Activated CD8-positive, alpha-beta memory T cell treated with anti-CD3 and anti-CD28 coated beads for 48 hours (primary cell): Measurements from ENCODE around the gene UNC93B1.

ENCODE experiments used
- DNase-seq, 3 experiments: peaks; one replicate each; pipeline ENCODE4 v3.0.0-alpha.2; 2020; ENCODE audit warnings: low read depth in 2 of 3, low spot score in 2 of 3

UNC93B1 gene

DNA sequence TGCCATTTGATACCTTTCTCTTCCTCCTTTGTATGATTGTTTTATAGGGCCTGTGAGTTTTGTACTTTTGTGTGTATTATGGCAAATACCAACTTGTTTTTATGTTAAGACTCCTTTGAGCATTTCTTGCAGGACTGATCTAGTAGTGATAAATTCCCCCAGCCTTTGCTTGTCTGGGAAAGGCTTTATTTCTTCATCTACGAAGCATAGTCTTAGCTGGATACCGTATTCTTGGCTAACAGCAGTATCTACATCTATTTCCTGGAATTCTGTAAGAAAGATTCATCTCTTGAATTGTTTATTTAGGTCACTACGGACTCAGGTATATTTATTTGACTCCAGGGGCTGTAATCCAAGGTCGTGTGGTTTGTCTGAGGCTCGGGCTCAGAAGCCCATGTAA, 20.6 kb upstream of the UNC93B1 start:
- no peak for DNase-seq

DNA sequence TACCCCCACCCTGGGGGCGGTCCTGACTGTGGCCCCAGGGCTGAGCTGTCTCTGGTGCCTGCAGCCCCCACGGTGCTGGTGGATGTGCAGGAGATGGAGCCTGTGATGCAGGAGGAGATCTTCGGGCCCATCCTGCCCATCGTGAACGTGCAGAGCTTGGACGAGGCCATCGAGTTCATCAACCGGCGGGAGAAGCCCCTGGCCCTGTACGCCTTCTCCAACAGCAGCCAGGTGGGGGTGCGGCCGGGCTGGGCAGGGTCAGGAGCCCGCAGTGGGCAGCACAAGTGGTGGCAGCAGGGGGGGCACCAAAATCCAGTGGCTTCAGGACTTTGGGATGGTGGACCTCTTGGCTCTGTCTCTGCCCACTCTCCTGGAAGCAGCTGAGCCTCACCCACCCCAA, 18.6 kb upstream of the UNC93B1 start:
- DNase-seq: no peak

DNA sequence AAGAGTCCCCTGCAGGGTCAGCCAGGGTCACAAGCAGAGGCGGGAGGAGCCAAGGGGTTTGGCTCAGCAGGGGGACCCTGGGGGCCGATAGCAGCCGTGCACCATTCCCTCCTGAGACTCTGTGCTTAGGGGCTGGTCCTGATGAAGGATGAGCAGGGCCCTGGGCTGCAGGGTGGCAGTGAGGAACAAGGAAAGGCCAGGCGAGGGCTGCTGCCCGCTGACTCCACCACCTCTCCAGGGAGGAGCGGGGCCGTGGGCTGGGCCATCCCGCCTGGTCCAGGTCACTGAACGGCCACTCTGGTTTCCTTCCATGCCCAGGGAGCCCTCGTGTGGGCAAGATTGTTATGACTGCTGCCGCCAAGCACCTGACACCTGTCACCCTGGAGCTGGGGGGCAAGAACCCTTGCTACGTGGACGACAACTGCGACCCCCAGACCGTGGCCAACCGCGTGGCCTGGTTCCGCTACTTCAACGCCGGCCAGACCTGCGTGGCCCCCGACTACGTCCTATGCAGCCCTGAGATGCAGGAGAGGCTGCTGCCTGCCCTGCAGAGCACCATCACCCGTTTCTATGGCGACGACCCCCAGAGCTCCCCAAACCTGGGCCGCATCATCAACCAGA, 17.4 kb upstream of the UNC93B1 start:
- no peak for DNase-seq

DNA sequence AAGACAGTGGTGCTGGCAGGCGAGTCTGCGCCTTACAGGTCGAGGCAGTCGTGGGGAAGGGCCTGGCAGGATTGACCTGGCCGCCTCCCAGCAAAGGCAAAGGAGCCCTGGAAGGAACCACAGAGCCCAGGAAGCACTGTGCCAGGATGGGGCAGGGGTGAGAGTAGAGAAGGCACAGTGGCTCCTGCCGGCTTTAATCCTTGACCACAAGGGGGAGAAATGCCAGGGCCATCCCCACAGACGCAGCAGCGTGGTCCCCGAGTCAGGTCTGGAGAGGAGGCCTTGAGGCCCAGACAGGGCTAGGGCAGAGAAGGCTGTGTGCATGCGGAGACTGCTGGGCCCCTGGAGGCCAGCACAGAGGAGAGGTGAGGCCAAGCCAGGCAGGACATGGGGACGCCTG, 16.7 kb upstream of the UNC93B1 start:
- DNase-seq: no peak

DNA sequence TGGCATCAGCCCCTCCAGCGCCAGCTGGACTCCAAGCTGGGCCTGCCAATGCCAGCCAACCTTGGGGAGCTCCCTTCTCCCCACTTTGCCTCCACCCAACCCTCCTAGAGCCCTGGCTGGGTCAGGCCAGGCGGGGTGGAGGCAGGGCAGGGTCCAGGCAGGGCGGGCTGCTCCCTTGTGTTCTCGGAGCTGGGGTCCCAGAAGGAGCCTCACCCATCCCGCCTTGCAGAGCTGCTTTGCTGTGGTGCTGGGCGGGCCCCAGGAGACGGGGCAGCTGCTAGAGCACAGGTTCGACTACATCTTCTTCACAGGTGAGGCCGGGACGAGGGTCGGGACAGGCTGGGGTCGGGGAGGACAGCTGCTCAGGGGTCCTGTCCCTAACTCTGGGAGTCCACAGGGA, 15.6 kb upstream of the UNC93B1 start:
- DNase-seq: no peak

DNA sequence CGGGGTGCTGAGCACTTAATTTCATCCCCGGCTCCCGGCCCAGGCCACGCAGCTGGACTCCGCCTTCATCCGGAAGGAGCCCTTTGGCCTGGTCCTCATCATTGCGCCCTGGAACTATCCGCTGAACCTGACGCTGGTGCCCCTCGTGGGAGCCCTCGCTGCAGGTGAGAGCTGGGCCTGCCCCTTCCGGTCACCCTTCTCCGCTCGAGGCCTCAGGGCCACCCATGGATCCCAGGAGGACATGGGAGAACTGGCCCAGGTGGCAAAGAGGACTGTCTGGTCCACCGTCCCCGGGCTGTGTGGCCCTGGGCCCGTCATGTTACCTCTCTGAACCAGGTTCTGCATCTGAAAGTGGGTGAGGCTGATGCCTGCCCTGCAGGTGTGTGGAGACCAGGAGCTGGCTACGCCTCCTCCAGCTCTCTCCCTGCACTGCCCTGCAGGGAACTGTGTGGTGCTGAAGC, 14.9 kb upstream of the UNC93B1 start:
- no peak for DNase-seq

DNA sequence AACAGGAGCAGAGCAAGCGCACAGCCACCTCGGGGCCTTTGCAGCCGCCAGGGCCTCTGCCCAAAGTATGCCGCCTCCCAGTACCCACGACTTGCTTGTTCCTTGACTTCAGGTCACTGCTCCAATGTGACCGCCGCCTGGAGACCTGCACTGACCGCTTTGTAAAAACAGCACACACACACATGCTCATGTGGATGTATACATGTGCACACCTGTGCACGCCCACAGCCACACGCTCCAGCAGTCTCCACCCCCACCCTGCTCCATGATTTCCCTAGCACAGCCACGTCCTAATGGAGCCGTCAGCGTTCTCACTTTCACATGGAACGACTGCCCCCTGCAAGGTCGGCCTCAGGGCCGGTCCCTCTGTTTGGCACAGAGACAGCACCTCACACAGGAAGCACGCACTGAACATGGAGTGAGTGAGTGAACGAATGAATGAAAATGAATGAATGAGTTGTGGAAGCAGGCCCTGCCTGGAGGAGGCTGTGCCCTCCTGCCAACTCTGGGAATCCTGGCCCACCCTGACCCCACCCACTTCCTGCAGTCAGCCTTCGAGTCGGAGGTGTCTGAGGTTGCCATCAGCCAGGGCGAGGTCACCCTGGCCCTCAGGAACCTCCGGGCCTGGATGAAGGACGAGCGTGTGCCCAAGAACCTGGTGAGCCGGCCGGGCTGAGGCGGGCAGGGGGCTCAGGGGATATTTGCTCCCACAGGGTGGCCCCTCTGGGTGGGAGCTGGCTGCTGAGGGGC, 14.3 kb upstream of the UNC93B1 start:
- no peak for DNase-seq

DNA sequence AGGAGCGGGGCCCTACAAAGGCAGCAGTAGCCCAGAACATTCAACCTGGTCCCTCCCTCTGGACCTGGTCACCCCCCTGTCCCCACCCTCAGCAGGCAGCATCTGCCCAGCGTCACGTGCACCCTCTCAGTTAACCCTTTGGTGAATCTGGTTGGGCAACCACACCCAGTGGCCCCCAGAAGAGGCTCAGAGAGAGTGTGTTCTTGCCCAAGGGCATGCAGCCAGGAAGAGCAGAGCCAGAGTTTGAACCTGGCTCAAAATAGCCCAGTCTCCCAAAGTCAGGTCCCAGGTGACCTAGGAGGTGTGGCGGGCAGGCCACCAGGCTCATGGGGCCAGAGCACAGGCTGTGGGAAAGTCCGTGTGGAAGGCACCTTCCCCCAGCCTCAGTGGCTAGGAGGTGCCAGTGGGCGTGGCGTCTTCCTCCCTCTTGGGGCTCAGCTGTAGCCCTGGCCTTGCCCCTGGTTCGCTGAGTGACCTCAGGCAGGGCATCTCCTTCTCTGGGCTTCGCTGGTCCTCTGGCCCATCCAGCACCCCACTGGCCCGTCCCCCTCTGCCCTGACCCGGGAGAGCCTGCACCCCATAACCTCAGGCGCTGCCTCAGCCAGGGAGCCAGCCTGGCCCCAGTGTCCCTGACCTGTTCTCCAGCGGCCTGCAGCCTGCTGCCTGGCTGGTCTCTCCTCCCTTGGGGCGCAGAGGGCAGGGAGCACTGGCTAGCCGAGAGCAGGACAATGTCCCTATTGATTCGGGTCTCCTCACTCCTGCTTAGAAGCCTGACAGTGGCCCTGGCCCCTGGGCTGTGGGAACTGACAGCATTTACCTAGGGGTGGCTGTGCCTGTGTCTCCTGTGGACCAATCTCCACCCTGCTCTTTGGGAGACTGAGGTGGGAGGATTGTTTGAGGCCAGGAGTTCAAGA, 13.3 kb upstream of the UNC93B1 start:
- no peak for DNase-seq

DNA sequence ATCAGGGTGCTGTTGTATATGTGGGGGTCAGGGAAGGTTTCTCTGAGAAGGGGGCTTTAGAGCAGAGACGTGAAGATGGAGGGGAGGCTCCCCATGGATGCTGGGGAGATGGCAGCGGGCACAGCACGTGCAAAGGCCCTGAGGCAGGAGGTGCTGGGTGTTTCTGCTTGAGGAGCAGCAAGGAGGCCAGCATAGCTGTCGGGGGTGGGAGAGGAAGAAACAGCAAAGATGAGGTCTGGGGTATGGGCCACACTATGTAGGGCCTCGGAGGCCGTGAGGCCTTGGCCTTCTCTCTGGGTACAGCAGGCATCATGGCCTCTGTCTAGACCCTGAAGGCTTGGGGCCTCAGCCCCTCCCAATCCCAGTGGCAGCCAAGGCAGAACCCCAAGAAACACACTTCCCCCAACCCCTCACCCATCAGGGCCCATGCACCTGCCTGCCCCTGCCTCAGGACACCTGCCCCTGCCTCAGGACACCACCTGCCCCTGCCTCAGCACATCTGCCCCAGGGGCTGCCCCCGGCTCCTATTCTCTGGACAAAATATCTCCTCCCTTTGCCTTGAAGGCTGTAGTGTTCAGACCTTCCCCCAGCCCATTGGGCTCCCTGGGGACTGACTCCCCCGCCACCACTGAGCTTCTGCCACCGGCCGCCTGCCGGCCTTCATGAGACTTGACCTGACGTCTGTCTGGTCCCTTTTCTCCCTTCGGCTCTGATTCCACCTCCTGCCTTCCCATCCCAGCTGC, 12.4 kb upstream of the UNC93B1 start:
- DNase-seq: no peak

DNA sequence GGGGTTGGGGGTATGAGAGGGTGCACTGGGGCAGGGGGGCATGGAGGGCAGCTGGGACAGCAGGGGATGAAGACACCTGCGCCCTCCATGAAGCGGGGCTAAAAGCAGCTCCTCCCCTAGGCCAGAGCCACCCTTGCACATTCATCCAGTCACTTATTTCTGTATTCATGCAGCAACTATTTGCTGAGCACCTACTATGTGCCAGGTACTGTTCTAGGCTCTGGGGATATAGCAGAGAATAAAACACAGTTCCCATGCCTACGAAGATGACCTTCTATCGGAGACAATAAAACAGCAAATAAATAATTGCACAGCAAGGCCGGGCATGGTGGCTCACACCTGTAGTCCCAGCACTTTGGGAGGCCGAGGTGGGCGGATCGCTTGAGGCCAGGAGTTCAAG, 11.6 kb upstream of the UNC93B1 start:
- no peak for DNase-seq

DNA sequence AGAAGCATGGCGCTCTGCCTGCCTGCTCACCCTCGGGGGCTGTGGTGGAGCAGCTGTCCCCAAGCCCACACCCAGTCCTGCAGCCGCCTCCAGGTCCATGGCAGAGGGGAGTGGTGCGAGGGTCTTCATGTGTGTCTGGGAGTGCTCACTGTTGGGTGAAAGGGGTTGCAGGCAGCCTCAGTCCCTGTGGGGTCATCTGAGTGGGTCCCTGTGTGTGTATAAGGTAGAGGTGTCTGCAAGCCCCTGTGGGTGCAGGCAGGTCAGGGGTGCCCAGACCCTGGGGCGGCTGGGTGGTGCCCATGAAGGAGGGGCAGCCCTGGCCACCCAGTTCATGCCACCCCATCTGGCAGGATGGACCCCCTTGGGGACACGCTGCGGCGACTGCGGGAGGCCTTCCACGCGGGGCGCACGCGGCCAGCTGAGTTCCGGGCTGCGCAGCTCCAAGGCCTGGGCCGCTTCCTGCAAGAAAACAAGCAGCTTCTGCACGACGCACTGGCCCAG, 11.1 kb upstream of the UNC93B1 start:
- DNase-seq: no peak

DNA sequence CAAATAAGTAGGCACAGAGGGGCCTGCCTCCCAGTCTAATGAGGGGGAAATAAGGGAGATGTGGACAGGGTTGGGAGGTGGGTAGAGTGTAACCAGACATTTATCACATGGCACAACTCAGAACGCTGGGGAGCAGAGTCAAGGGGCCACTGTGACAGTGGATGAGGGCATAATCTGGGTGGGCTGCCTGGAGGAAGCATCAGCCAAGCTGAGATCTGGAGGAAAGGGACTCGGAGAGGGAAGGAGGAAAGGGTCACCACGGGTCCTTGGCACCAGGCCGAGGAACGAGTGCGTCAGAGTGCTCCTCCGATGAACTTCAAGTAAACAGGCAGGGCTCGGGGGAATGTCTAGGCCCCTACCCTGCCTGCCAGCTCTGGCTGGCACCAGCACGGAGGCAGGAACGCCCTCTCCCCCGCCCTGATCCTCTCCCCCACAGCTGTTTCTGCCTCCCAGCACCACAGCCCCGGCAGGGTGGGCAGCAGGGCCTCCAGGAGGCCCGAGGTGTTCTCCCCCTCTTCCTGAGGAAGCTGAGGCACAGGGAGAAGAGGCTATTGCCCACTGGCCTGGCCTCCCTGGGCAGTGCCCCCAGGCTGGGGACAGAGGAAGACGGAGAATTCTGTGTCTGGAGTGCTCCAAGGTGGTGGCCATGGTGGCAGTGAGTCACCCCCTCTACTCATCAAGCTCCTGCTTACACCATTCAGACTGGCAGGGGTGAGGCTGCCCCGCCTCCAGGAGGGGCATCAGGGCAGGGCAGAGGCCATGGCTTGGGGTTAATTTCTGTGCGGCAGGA, 10.5 kb upstream of the UNC93B1 start:
- no peak for DNase-seq

DNA sequence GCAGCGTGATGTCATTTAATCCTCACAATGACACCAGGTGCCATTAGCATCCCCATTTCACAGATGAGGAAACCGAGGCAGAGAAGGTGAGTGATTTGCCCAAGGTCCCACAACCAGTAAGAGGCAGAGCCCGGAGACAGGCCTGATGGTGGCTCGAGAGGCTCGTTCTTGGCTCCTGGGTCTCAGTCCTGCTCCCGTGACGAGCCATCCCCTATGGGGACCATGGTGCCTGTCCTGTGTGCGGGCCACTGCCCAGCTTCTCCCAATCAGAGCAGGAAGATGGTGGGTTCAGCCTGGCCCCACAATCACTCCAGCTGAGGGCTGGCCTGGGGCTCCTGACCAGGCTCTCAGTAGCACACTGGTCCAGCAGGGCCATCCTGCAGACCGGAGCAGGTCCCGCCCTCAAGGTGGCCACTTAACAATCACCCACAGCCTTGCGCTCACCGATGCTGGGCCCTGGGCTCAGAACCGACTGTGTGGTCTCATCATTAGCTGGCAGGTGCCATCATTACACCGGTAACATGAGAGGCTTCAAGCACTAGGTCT, 9.8 kb upstream of the UNC93B1 start:
- DNase-seq: no peak

DNA sequence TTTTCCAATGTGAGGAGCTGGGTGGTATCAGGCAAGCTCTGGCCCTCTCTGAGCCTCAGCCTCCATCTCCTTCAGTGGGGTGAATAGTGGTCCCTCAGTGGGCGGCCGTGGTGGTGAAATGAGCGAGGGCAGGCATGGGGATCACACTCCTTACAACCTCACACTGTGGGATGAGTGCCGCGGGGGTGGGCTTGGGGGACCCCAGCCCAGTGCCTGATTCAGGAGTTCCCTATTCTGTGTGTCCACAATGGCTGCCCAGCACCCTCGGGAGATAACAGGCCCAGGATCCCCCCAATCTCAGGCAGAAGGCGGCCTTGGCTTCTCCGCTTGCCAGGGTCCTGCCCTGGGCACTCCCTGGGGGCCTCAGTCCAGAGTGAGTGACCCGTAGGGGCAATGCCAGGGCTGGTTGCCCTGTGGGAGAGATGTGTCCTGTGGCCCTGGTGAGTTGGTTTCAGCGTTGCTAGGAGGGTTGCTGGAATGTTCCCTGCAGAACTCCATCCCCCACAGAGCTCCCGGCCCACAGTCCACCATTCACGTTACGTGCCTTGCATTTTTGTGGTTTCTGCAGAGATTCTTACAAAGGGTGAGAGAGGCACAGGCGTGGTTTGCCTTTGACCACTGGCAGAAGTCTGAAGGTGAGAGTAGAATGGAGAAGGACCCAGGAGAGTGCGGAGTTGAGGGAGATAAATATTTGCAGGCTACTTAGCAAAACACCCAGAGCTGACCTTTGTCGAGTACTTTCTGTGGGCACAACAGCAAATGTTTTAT, 9.1 kb upstream of the UNC93B1 start:
- DNase-seq: no peak

DNA sequence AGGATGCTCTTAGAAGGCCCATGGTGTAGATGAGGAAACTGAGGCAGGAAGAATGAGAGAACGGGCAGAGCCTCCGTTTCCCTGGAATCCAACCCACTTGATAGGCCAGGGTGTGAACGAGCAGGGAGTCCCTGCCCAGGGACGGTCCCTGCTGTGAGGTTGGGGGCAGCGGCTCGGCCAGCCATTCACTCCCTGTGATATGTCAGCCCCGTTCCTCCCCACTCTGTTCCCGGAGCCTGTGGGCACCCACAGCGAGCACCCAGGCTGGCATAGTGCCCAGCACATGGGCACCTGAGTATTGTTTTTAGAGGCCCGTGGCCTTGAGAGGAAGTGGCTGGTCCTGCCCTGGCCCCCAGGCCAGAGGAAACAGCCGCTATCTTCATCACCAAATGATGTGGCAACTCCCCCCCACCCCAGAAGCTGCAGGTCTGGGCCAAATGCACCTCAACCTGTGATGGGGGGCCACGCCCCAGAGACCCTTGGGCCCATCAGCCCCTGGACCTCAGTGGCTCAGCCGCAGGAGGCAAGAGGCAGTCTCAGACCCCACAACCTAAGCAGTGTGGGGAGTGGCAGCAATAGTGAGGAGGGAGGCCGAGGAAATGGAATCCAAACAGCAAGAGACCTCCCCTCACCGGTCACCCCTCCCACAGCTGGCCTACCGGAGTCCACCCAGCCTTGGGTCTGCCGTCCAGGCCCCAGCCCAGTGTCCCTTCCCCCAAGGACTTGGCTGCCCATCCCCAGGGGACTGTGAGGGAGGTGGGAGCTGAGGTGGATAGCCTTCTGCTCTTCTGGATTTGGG, 8.3 kb upstream of the UNC93B1 start:
- no peak for DNase-seq

DNA sequence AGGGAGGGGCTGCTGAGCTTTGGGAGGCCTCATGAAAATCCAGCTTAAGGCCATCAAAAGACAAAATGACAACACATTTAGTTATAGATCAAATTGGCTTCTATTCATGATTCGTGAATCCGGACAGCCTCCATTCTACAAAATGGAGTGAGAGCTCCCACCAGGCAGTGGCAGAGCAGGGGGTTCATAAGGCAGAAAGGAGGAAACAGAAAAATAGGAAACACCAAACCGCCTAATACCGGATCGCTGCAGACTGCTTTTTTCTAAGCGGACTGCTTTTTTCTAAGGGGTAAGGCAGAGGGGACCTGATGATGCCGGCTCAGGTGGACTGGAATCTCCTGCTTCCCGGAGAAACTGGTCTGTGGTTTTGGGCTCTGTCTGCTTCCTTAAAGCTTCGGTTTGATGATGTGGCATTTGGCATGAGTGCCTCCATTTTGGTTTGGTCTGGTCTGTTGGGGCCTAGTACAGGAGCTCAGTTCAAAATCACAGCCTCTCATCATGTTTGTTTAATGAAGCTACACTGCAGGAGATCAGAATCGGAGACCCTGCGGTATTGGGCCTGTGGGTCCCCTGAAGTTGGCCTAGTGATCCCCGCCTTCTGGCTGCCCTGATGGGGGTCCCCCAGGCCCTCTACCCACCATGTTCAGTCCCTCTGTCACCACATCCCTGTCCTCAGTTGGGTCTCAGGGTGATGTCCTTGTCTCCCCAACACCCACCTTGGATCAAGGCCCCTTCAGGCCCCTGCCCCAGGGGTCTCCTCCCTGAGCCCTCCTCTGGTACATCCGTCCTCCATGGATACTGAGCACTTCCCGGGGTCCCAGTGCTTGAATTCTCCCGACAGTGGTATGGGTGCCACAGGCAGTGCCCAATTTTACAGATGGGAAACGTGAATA, 7.4 kb upstream of the UNC93B1 start:
- no peak for DNase-seq
